Neuronal stem cell (in vitro differentiated cells): ENCODE results near the gene GEMIN5.

Experiments used
- DNase-seq: peaks from one replicate; pipeline ENCODE4 v3.0.0-alpha.2; 2013; ENCODE audit warnings: low spot score
- H2AFZ ChIP-seq: one replicate; pipeline ENCODE4 v1.6.1; 2013; ENCODE audit warnings: mild to moderate bottlenecking, low read length, inconsistent platforms
- H2AK5ac ChIP-seq: 2 replicates; pipeline ENCODE4 v1.6.1; 2013; ENCODE audit warnings: low read depth, mild to moderate bottlenecking, inconsistent platforms, low read length, moderate library complexity, mixed read lengths
- H2BK120ac ChIP-seq: 2 replicates; pipeline ENCODE4 v1.6.1; 2013; ENCODE audit warnings: low read depth, mild to moderate bottlenecking, inconsistent platforms, low read length, moderate library complexity, mixed read lengths
- H2BK12ac ChIP-seq: one replicate; pipeline ENCODE4 v1.6.1; 2013; ENCODE audit warnings: low read length, inconsistent platforms
- H2BK15ac ChIP-seq: 2 replicates; pipeline ENCODE4 v1.6.1; 2013; ENCODE audit warnings: mild to moderate bottlenecking, low read length, inconsistent platforms, mixed read lengths
- H2BK5ac ChIP-seq: one replicate; pipeline ENCODE4 v1.6.1; 2013; ENCODE audit warnings: inconsistent platforms, mild to moderate bottlenecking, low read length, moderate library complexity
- H3K14ac ChIP-seq: one replicate; pipeline ENCODE4 v1.6.1; 2013; ENCODE audit warnings: low read length, inconsistent platforms
- H3K18ac ChIP-seq: 2 replicates; pipeline ENCODE4 v1.6.1; 2013; ENCODE audit warnings: low read length, inconsistent platforms
- H3K23ac ChIP-seq: 2 replicates; pipeline ENCODE4 v1.6.1; 2013; ENCODE audit warnings: low read depth, mild to moderate bottlenecking, mixed read lengths, low read length, inconsistent platforms; ENCODE audit not compliant: poor library complexity
- H3K27ac ChIP-seq: replicated peaks from 3 replicates; pipeline ENCODE4 v1.5.1; 2013; ENCODE audit warnings: low read length, inconsistent platforms
- H3K27me3 ChIP-seq, 3 experiments: 2 replicates each; pipeline ENCODE4 v1.6.1; 2013; ENCODE audit warnings: low read length in 3 of 3, mild to moderate bottlenecking in 2 of 3, inconsistent platforms in 1 of 3, low read depth in 1 of 3, mixed read lengths in 1 of 3, moderate library complexity in 1 of 3; ENCODE audit not compliant: control insufficient read depth in 3 of 3, insufficient read depth in 3 of 3
- H3K36me3 ChIP-seq, 2 donors: replicated peaks in 1 of 2; 2 replicates each; pipeline ENCODE4 v1.6.1; 2013; ENCODE audit warnings: low read length in 2 of 2; ENCODE audit not compliant: control insufficient read depth in 2 of 2, insufficient read depth in 2 of 2
- H3K4ac ChIP-seq: 2 replicates; pipeline ENCODE4 v1.6.1; 2013; ENCODE audit warnings: inconsistent platforms, mild to moderate bottlenecking, low read length, moderate library complexity
- H3K4me1 ChIP-seq, 2 donors: 1 replicate in 1 of 2; 2 replicates in 1 of 2; pipeline ENCODE4 v1.6.1; 2013; ENCODE audit warnings: low read length in 2 of 2, low read depth in 1 of 2; ENCODE audit not compliant: control insufficient read depth in 2 of 2, insufficient read depth in 1 of 2
- H3K4me2 ChIP-seq: one replicate; pipeline ENCODE4 v1.6.1; 2013; ENCODE audit warnings: mild to moderate bottlenecking, low read length, inconsistent platforms; ENCODE audit not compliant: insufficient read depth, poor library complexity, severe bottlenecking
- H3K4me3 ChIP-seq, 2 donors: 2 replicates each; pipeline ENCODE4 v1.5.1; 2013; ENCODE audit warnings: low read length in 2 of 2, mild to moderate bottlenecking in 2 of 2, inconsistent platforms in 1 of 2, moderate library complexity in 1 of 2
- H3K79me1 ChIP-seq: one replicate; pipeline ENCODE4 v1.6.1; 2013; ENCODE audit warnings: low read depth, mild to moderate bottlenecking, inconsistent platforms, low read length, moderate library complexity
- H3K9ac ChIP-seq: one replicate; pipeline ENCODE4 v1.6.1; 2013; ENCODE audit warnings: mild to moderate bottlenecking, low read depth, low read length, inconsistent platforms; ENCODE audit not compliant: poor library complexity
- H3K9me3 ChIP-seq, 2 donors: replicated peaks in 1 of 2; 2 replicates each; pipeline versions ENCODE3 to v1.6.1; 2013; ENCODE audit warnings: low read length in 2 of 2, mild to moderate bottlenecking in 2 of 2, inconsistent platforms in 1 of 2, low read depth in 1 of 2, mixed read lengths in 1 of 2, moderate library complexity in 1 of 2; ENCODE audit not compliant: control insufficient read depth in 2 of 2, insufficient read depth in 1 of 2
- H4K8ac ChIP-seq: one replicate; pipeline ENCODE4 v1.6.1; 2013; ENCODE audit warnings: low read depth, mild to moderate bottlenecking, inconsistent platforms, low read length, moderate library complexity
- H4K91ac ChIP-seq: one replicate; pipeline ENCODE4 v1.6.1; 2013; ENCODE audit warnings: low read length, low read depth, mild to moderate bottlenecking, inconsistent platforms; ENCODE audit not compliant: poor library complexity
- whole genome bisulfite sequencing, 2 donors: extraction: QIAGEN DNeasy Blood & Tissue Kit; methylation state at CpG; one replicate each; pipeline ENCODE4 v1.1.7; 2013; ENCODE audit warnings: missing lambda C conversion rate in 2 of 2, mixed read lengths in 1 of 2; ENCODE audit not compliant: insufficient read length in 2 of 2, insufficient replicate concordance in 1 of 2; ENCODE audit errors: extremely low coverage in 2 of 2; 5-methylcytosine and 5-hydroxymethylcytosine counted together

GEMIN5 gene

GRCh38 chr5:154901913-154902312 lies 36.1 kb downstream of the GEMIN5 start:
- Histone ChIP-seq H2BK15ac (no peak overlapping the region), H3K9ac (no peak overlapping the region), H2BK12ac (no peak overlapping the region), H4K8ac (no peak overlapping the region), H3K27ac (no peak overlapping the region), H2BK5ac (no peak overlapping the region), H3K18ac (no peak overlapping the region), H3K36me3 (peaks cover 19 to 100% of the 10 kb centered on the region in 2 donors), H2AFZ (no peak overlapping the region), H3K23ac (no peak overlapping the region), H3K9me3 (no peaks in the 10 kb centered on the region), H2BK120ac (no peak overlapping the region), H3K27me3 (no peaks in the 10 kb centered on the region), H3K4me2 (no peak overlapping the region), H3K4me3 (no peak overlapping the region), H2AK5ac (no peak overlapping the region), H3K4me1 (no peaks in the 10 kb centered on the region), H3K14ac (no peak overlapping the region), H3K4ac (no peak overlapping the region), H4K91ac (no peak overlapping the region), H3K79me1 (no peaks in the 10 kb centered on the region)
- WGBS, 2 donors: no CpG with 5 or more reads among the region's 6 CpGs
- no peak for DNase-seq

GRCh38 chr5:154901276-154901675 lies 36.7 kb downstream of the GEMIN5 start:
- DNase-seq: no peak
- WGBS, 2 donors: no CpG with 5 or more reads among the region's 2 CpGs
- Histone ChIP-seq H3K23ac (no peak overlapping the region), H2AK5ac (no peak overlapping the region), H4K8ac (no peak overlapping the region), H2BK12ac (no peak overlapping the region), H3K27me3 (no peaks in the 10 kb centered on the region), H2AFZ (no peak overlapping the region), H3K18ac (no peak overlapping the region), H3K4ac (no peak overlapping the region), H3K9ac (no peak overlapping the region), H3K27ac (no peak overlapping the region), H2BK120ac (no peak overlapping the region), H3K4me1 (no peaks in the 10 kb centered on the region), H3K4me3 (no peak overlapping the region), H3K4me2 (no peak overlapping the region), H3K9me3 (no peaks in the 10 kb centered on the region), H2BK15ac (no peak overlapping the region), H4K91ac (no peak overlapping the region), H3K36me3 (peaks cover 20 to 100% of the 10 kb centered on the region in 2 donors), H3K14ac (no peak overlapping the region), H2BK5ac (no peak overlapping the region), H3K79me1 (no peaks in the 10 kb centered on the region)

- no peak overlapping the region for H3K4me2 ChIP-seq
- no peak overlapping the region for H4K8ac ChIP-seq
- H4K91ac ChIP-seq: no peak overlapping the region
- no peaks in the 10 kb centered on the region for H3K4me1 ChIP-seq
- no peak overlapping the region for H2BK120ac ChIP-seq
- no peak overlapping the region for H3K9ac ChIP-seq
- no peak overlapping the region for H3K23ac ChIP-seq
- H2AK5ac ChIP-seq: no peak overlapping the region
- H3K4ac ChIP-seq: no peak overlapping the region
- DNase-seq: no peak
- H3K27ac ChIP-seq: no peak overlapping the region
- H3K79me1 ChIP-seq: no peaks in the 10 kb centered on the region
- no peak overlapping the region for H3K18ac ChIP-seq
- H3K4me3 ChIP-seq: no peak overlapping the region
- no peak overlapping the region for H3K14ac ChIP-seq
- no peak overlapping the region for H2BK12ac ChIP-seq
- WGBS, 2 donors: no CpG with 5 or more reads among the region's 1 CpG
- no peaks in the 10 kb centered on the region for H3K27me3 ChIP-seq
- H2BK15ac ChIP-seq: no peak overlapping the region
- peaks cover 28 to 100% of the 10 kb centered on the region in 2 donors for H3K36me3 ChIP-seq
- no peak overlapping the region for H2BK5ac ChIP-seq
- H2AFZ ChIP-seq: no peak overlapping the region
- no peaks in the 10 kb centered on the region for H3K9me3 ChIP-seq
These were observed 37.9 kb downstream of the GEMIN5 start for GRCh38 chr5:154900066-154900465.

DNA sequence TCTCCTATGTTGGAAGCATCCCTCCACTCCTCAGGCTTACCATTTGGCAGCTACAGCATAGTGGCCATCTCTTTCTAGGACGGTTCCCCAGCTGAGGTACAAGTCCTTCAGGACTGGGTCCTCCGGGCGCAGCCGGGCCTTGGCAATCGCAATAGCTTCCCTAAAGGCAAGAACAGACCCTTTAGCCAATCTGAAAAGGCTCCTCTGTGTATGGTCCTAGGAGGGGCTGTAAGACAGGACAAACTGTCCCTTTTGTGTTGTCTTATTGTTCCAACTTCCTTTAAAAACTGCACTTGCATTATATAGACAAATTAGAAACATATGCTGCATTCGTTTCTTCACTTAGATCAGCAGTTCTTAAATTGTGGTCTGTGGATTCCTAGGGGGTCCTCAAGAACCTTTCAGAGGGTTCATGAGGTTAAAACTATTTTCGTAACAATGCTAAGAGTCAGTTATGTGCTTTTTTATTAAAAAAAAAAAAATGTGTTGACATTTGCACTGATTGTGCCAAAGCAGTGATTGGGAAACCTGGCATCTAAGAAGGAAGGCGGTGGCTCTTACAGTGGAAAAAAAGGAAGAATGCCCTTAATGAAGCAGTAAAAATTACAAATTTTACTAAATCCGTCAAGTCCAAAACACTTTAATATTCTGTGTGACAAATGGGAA lies 38.7 kb downstream of the GEMIN5 start:
- WGBS, 2 donors: no CpG with 5 or more reads among the region's 9 CpGs

More for the DNA sequence above, 38.7 kb downstream of the GEMIN5 start:
- no peak overlapping the region for H3K9ac ChIP-seq
- H3K4me3 ChIP-seq: no peak overlapping the region
- H2BK15ac ChIP-seq: no peak overlapping the region
- H4K91ac ChIP-seq: no peak overlapping the region
- H3K18ac ChIP-seq: no peak overlapping the region
- no peak overlapping the region for H4K8ac ChIP-seq
- no peak overlapping the region for H3K27ac ChIP-seq
- no peak overlapping the region for H2BK5ac ChIP-seq
- H3K27me3 ChIP-seq: no peaks in the 10 kb centered on the region
- H2AK5ac ChIP-seq: no peak overlapping the region
- H3K4ac ChIP-seq: no peak overlapping the region
- no peak overlapping the region for H3K14ac ChIP-seq
- H3K4me1 ChIP-seq: no peaks in the 10 kb centered on the region
- no peak overlapping the region for H2BK120ac ChIP-seq
- H3K23ac ChIP-seq: no peak overlapping the region
- no peak overlapping the region for H2AFZ ChIP-seq
- no peaks in the 10 kb centered on the region for H3K9me3 ChIP-seq
- no peak overlapping the region for H3K4me2 ChIP-seq
- DNase-seq: no peak
- H3K36me3 ChIP-seq: peaks cover 28 to 96% of the 10 kb centered on the region in 2 donors
- no peaks in the 10 kb centered on the region for H3K79me1 ChIP-seq
- no peak overlapping the region for H2BK12ac ChIP-seq
